Gastroesophageal sphincter (tissue), 3 donors: ENCODE data around the gene XPNPEP3.

Experiments used
- EP300 ChIP-seq: sonication (generic); formaldehyde crosslinking; IDR thresholded peaks from one replicate; pipeline ENCODE4 v1.6.1; 2017; ENCODE audit warnings: antibody characterized with exemption, mild to moderate bottlenecking
- TF ChIP-seq, protein P1 (sequence below), 4 experiments: fragments of 200-600 bp in 2 of 4; fragments of 450-650 bp in 2 of 4; sonication (generic) in 1 of 4; IDR thresholded peaks; one replicate each; pipeline ENCODE4 v1.5.1; 2017 to 2019; ENCODE audit warnings: antibody characterized with exemption in 4 of 4, mild to moderate bottlenecking in 2 of 4, moderate library complexity in 2 of 4

GRCh38 chr22:40966726-40967085 lies 109.8 kb downstream of the XPNPEP3 start:
- TF ChIP-seq, protein P1, sequence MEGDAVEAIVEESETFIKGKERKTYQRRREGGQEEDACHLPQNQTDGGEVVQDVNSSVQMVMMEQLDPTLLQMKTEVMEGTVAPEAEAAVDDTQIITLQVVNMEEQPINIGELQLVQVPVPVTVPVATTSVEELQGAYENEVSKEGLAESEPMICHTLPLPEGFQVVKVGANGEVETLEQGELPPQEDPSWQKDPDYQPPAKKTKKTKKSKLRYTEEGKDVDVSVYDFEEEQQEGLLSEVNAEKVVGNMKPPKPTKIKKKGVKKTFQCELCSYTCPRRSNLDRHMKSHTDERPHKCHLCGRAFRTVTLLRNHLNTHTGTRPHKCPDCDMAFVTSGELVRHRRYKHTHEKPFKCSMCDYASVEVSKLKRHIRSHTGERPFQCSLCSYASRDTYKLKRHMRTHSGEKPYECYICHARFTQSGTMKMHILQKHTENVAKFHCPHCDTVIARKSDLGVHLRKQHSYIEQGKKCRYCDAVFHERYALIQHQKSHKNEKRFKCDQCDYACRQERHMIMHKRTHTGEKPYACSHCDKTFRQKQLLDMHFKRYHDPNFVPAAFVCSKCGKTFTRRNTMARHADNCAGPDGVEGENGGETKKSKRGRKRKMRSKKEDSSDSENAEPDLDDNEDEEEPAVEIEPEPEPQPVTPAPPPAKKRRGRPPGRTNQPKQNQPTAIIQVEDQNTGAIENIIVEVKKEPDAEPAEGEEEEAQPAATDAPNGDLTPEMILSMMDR (IDR thresholded peaks at IDR 0.05) = no peak
- no peak for TF ChIP-seq EP300
